ENCODE data around the gene NFIX.

NFIX gene

DNA sequence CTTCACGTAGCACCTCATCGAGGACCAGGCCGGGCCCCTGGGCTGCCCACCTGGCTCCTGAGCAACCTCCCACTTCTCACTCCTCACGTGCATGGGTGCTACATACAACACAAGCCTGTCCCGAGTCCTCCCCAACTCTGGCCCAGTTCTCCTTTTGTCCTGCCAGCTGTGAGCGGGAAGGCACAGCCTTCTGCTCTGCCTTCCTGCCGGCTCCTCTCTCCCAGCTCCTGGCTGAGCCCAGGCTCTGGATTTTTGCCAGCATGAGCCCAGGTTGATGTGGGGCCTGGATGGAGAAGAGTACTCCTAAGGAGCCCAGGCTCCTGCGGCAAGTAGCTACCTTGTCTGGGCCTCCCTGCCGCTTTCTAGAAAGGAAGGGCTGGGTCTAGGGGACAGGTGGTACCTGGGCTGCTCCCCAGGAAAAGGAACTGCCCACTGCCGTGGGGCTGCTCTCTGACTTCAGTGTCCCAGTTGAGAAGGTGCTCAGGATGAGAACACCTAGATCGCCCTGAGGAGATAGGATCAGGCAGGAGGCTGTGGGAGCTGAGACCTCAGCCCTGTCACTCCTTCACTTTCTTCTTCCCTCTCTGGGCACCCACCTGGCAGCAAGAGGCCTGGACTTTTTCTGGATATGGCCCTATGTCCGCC is 83.7 kb downstream of the NFIX start:
- no peak for DNase-seq

GRCh38 chr19:13079542-13079986 is 84.3 kb downstream of the NFIX start:
- DNase-seq = no peak

- DNase-seq = peak; percentile 53 to 61
Observed at GRCh38 chr19:13082192-13083007, 87.1 kb downstream of the NFIX start.

- no peak for DNase-seq
Observed at GRCh38 chr19:13083008-13083404, 87.7 kb downstream of the NFIX start.

DNA sequence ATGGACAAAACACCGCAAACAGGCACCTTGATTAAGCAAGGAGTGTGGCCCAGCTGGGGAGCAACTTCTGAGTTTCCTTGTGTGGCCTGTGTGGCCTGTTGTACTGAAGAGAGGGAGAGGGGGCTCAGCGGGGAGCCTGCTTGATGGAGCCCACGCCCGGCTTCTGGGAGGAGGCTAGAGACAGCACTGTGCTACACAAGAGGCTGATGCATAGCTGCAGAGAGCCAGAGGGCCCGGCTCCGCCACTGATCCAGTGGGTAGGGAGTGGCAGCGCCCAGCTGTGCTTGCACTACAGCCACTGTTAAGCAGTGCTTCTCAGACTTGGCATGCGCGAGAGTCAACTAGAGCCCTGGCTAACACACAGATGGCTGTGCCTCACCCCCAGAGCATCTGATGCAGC is 88.4 kb downstream of the NFIX start:
- DNase-seq = peak; percentile 10 to 52

- DNase-seq = no peak
Observed at GRCh38 chr19:13085666-13086065, 90.4 kb downstream of the NFIX start.

DNA sequence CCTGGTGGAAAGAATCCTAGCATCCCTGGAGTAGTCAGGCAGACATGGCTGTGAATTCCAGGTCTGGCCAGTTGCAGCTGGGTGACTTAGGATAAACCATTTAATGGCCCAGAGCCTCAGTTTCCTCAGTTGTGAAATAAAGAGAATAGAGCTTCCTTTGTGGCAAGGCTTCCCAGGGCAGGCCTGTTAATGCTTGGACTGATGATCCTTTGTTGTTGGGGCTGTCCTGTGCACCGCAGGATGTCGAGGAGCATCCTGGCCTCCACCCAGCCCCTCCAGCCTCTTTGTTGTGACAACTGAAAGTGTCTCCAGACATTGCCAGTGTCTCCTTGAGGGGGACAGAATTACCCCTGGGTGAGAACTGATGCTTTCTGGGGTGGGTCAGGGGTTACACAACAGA is 91.1 kb downstream of the NFIX start:
- DNase-seq = no peak

DNA sequence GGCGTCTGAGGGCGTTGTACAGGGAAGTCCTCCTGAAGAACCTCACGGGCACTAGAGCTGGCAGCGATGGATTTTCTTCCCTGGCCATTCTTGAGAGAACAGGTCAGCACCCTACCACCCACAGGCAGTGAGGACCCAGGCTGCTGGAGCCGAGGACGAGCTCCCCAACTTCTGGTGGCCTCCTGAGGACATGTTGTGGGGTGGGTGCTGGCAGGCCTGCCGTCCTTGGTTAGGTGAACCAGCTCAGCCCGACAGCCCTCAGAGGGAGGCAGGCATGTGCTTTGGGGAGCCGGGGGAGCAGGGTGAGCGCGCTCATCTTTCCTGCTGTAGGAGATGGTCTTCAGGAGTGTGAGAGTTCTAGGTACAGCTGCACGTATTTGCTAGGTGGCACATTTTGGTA is 92.0 kb downstream of the NFIX start:
- no peak for DNase-seq

DNA sequence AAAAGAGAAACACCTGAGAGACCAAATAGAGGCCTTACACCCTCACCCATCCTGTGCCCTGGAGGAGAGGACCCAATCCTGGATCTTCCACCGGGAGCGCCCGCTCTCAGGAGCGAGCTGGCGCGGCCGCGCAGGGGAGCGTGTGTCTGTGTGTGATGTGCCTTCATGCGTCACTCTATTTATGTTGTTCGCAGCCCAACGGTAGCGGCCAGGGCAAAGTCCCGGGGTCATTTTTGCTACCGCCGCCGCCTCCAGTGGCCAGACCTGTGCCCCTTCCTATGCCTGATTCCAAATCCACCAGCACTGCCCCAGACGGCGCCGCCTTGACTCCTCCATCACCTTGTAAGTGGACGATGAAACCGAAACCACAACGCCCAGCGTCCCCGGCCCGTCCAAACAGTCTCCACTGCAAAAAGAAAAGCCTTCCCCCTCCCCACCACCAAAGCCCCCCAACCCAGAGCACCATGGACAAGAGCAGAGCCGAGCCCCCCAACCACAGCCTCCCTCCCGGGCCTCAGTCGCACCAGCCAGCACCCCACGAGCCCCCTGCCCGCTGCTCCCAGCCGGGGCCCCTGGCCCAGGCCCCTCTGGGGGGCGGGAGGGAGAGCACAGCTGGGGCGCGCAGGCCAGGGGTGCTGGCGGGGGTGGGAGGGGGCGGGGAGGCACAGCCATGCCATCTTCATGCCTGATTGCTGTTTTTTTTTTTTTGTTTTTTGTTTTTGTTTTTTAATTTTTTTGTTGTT is 92.7 kb downstream of the NFIX start:
- DNase-seq = no peak

DNA sequence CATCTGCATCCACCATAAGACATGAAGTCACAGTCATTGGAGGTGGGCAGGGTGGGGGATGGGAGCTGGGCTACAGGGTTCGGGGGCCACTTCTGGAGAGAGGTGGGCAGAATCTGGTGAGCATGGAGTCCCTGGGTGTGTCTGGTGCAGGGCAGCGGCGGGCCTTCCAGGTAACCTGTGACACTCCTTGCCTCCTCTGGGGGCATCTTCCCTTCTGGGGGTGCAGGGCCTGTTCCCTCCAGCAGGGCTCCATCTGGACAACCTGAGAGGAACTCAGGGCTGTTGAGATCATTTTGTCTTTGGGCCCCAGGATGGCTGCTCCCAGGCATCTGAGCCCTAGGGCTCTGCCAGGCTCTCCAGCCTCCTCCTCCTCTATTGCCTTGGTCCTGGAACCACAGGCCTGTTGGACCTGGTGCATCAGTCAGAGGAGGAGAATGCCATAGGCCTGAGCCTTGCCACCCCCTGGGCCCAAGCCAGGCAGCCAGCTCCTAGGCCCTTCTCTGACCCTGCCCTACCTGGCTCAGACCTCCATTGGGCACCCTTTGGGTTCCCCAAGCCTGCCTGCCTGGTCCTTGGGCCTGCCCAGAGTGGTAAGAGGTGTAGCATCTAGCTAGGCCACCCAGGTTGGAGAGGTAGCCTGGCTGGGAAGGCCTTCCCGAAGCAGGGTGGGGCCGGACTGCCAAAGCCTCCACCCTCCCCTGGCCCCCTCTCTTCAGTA is 94.0 kb downstream of the NFIX start:
- no peak for DNase-seq

DNA sequence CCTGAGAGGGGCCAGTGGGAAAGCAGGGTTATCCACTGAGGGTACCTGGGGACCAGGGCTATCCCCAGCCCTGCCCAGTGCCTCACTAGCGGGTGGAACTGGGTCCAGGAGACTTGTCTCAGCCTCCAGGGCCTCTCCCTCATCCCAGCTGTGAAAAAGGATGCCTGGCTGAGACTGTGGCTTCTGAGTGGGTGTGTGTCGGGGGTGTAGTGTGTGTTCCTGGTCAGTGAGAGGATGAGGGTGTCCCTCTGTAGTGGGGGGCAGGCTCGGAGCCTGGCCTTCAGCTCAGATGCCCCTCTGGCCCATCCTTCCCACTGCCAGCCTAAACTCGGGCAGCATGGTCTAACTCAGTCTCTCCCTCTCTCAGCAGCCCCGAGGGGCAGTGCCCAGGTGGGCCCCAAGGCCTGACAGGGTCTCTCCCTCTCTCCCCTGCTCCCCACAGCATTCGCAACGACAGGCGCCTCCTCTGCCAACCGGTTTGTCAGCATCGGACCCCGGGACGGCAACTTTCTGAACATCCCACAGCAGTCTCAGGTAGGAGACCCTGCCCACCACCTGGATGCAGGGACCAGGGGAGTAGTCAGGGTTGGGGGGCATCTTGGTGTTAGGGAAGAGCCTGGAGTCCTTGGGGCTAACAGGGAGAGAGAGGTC is 94.7 kb downstream of the NFIX start:
- DNase-seq = no peak

DNA sequence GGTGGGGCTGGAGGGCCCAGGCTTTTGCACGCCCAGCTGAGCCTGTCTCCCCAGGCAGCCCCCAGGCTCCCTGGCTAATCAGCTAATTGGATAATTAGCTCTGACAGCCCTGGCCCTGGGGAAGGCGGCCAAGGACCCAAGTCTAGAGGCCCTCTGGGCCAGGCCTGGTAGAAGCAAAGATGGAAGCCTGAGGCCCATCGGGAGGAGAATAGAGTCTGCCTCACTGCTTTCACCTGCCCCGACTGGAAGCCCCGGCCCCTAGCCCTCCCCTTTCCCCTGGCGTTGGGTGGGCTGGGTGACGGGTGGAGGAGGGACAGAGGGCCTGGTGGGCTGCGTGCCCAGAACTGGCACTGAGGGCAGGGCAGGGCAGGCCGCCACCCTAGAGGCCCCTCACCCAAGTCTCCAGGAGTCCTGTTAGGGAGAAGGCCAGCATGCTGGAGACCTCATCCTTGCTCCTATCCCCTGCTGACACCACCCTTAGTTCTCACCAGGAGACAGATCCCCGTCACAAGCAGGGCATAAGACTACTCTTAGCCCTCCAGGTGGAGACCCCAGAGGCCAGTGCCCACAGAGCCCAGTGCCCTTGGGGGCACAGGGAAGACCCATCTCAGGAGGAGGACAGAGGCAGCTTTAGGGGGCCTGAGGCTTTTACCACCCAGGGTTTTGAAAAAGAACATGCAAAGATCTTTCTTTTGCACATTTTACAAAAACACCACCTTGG is 95.4 kb downstream of the NFIX start:
- DNase-seq = no peak

- no peak for DNase-seq
Observed at GRCh38 chr19:13091400-13092157, 96.3 kb downstream of the NFIX start.

DNA sequence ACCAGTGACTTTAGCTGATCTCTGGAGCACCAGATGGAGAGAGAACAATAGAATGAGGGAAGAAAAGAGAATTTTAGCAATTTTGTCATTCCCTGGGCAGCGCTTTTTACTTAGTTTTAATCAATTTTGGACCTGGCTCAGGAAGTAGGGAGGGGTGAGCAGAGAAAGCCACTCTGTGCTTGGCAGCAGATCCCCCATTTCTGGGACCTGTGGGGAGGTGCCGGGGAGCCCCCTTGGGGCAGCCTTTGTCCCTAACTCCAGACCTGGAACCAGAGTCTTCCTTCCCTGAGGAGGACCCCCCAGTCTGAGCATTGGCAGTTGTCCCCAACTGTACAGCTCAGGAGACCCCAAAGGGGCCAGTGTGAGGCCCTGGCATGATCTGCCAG is 96.9 kb downstream of the NFIX start:
- no peak for DNase-seq

DNA sequence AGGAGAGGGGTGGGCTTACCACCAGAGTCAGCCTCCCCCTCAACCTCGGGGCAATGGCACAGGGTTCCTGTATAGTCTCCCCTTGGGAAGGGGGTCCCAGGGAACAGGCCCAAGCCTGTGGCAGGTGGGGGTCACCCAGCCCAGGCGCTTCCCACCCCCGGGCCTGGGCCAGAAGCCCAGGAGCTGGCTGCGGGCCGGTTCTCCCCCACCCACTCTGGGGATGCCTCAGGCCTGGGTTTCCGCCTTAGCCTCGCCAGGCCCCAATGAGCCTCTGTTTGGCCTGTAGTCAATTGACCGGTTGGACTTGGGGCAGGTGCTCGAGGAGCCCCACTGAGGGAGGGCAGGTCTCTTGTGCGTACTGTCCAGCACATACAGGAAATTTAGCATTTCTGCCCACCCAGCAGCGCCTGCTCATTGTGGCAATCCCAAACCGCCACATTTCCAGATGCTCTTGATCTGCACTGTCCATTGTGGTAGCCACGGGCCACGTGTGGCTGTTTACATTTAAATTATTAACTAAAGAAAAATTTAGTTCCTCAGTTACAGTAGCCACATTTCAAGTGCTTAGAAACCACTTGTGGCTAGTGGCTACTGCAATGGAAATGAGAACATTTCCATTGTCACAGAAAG is 97.4 kb downstream of the NFIX start:
- no peak for DNase-seq

- DNase-seq = peak; percentile 1 to 29
Observed at GRCh38 chr19:13093407-13094105, 98.3 kb downstream of the NFIX start.

- DNase-seq = no peak
Observed at GRCh38 chr19:13094106-13094504, 98.8 kb downstream of the NFIX start.

GRCh38 chr19:13094771-13095392 is 99.6 kb downstream of the NFIX start:
- DNase-seq = no peak

GRCh38 chr19:13095393-13095784 is 100.1 kb downstream of the NFIX start:
- DNase-seq = no peak
